Iris pigment epithelial cell (primary cell): ENCODE data around the gene AFP.
"Not testable (repeated sequence)": the region's sequence is repeated elsewhere in the genome, so short reads cannot be mapped to it uniquely, and the experiment has no call there.

Source experiments
- DNase-seq: peaks from one replicate; pipeline ENCODE4 v3.0.0-alpha.2; 2011; ENCODE audit warnings: low read depth

Gene AFP

DNA sequence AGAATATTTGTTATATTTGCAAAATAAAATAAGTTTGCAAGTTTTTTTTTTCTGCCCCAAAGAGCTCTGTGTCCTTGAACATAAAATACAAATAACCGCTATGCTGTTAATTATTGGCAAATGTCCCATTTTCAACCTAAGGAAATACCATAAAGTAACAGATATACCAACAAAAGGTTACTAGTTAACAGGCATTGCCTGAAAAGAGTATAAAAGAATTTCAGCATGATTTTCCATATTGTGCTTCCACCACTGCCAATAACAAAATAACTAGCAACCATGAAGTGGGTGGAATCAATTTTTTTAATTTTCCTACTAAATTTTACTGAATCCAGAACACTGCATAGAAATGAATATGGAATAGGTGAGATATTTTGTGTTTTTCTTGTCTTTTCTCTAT lies at the start of gene AFP:
Gene AFP, plus strand, starts transcription at position 238 of the 400 bp plus-strand sequence. Its CDS starts 42 bp downstream, at position 280.
- no peak for DNase-seq

DNA sequence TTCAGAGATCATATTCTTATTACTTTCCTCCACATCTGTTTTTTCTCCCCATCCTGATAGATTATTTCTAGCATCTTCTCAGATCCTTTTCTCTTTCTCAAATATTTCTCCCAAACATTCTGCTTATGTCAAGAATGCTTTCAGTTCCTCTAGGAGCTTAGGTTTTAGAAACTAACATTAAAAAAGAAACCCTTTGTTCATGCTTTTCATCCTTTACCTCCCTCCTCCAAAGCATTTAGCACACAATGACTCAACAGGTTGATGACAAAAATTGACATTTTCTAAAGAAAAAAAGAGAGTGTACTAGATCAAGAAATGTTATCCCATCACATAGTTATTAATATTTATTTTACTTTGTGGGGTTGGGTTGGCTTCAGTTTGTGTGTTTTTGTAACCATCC lies 48.5 kb upstream of the AFP start:
- no peak for DNase-seq

DNA sequence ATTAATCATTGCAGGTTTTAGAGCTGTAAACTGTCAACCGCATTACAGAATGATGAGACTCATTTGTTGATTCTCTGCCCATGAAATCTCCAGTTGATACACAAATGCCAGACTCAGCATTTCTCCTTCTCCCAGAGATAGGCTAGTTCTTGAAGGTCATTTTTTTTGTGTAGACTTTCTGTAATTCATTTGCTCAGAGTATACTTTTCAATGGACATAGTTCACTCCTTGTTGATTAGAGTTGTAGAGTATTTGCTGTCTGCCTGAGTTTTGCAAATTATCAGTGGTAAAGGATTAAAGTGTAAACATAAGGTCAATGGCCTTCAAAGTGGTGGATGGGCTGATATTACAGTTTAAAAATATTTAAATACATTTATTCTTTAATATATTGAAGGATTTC lies 47.1 kb upstream of the AFP start:
- no peak for DNase-seq

DNA sequence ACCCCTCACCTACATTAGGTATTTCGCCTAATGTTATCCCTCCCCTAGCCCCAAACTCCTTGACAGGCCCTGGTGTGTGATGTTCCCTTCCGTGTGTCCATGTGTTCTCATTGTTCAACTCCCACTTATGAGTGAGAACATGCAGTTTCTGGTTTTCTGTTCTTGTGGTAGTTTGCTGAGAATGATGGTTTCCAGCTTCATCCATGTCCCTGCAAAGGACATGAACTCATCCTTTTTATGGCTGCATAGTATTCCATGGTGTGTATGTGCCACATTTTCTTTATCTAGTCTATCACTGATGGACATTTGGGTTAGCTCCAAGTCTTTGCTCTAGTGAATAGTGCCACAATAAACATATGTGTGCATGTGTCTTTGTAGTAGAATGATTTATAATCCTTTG lies 46.4 kb upstream of the AFP start:
- DNase-seq, result not testable (repeated sequence)

DNA sequence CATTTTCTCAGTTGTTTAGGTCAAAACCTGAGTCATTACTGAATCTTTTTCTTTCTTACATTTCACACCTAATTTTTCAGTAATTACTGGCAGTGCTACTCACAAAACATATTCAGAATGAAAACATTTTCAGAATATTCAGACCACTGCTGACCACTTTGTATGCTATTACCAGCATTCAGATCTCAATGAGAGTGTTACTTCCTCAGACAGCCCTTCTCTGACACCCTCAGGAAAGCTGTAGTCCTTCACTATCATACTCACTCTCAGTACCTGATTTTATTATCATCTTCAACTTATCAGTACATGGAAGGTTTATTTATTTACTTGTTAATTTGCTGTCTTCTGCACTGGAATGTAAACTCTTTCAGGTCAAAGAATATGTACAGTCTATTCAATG lies 44.2 kb upstream of the AFP start:
- no peak for DNase-seq

DNA sequence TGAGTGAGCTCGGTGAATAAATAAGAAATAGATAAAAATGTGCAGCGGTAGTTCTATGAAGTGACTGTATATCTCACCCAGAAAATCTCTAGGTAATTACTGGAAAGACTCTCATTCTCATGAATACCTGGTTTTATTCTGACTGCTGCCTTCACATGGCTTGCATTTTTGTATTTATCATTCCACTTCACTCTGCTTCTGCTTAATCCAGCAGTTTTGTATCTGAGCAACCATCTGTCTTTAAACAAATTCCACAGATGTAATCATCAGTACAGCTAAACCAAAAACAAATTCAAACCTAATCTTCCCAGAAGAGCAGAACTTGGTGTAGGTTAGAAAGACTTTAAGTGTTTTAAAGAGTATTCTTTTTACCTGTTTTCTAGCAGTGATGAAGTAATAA lies 43.1 kb upstream of the AFP start:
- no peak for DNase-seq

DNA sequence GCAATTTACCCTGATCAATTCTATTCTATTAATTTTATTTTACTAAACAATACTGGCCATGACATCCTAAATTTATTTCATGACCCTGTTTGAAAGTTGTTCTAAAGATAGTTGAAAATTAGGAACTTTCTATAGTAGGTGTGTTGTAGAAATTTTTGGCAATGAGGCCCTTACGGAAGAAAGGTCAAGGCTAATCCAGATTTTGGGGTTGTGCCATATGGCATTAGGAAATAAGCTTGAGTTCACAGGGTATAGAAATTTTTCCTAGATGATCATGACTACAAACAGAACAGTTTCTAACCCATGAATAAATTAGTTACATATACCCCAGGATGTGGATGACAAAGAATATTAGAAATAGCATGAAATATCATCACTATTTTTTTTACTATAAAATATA lies 39.7 kb upstream of the AFP start:
- no peak for DNase-seq

DNA sequence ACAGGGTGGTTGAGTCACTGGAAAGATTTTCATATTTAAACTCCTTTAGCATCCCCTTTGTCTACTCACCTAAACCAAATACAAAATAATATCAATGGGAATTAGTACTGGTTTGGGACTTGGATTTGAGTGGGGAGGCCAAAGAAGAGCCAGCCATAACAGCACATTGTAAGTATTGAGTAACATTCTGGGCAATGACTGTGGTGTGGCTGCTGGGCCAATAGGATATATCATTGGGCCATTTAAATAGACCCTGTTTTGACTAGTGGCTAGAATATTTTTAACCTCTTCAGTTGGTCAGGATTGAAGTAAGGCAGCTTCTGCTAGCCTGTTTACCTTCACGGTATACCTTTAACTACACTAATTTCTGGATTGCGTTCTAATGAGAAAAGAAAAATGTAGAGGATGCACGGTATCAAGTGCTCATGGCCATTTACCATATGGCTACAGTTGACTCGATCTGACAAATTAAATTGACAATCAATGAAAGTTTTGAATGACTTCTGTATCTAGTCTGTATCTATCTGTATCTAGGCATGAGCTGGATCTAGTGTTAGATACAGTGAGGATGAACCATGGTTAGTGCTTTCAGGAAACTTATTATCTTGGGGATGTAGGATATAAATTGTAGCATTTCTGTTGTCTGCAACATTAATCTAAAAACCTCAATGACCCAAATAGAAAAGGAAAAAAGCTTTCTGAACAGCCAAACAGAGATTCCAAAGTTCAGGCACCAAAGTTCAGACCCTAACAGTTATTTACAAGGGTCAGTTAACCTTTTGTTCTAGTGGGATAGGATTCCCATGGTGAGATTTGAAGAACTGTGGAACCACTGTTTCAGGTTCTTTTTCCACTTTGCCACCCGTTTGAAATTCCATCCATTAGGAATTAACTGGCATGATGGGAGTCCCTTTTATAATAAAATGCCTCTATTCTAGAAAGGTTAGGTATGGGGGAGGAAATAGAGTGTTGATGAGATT lies 38.7 kb upstream of the AFP start:
- no peak for DNase-seq

DNA sequence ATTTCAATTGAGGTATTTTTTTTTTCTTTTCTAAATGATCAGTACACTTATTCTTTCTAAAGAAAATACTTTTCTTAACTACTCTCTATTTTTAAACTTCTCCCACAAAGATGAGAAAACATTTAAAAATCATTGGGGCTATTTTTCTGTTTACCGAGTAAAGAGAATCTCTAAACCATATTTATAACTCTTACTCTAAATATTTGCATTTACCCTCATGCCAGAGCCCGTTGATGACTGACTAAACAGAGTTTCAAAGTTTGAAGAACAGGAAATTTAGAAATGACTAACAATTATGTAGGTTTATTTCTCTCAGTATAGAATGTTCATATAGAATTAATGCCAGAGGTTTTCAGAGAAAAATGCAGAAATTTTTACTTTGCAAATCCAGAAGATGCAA lies 34.6 kb upstream of the AFP start:
- no peak for DNase-seq

DNA sequence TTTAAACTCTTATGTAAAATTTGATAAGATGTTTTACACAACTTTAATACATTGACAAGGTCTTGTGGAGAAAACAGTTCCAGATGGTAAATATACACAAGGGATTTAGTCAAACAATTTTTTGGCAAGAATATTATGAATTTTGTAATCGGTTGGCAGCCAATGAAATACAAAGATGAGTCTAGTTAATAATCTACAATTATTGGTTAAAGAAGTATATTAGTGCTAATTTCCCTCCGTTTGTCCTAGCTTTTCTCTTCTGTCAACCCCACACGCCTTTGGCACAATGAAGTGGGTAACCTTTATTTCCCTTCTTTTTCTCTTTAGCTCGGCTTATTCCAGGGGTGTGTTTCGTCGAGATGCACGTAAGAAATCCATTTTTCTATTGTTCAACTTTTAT lies 32.0 kb upstream of the AFP start, which contains the start of gene ALB:
Gene ALB, plus strand, starts transcription at position 246 of the 400 bp plus-strand sequence. Its CDS starts 41 bp downstream, at position 287.
- no peak for DNase-seq

DNA sequence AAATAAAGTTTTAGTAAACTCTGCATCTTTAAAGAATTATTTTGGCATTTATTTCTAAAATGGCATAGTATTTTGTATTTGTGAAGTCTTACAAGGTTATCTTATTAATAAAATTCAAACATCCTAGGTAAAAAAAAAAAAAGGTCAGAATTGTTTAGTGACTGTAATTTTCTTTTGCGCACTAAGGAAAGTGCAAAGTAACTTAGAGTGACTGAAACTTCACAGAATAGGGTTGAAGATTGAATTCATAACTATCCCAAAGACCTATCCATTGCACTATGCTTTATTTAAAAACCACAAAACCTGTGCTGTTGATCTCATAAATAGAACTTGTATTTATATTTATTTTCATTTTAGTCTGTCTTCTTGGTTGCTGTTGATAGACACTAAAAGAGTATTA lies 31.6 kb upstream of the AFP start:
- DNase-seq, result no peak

DNA sequence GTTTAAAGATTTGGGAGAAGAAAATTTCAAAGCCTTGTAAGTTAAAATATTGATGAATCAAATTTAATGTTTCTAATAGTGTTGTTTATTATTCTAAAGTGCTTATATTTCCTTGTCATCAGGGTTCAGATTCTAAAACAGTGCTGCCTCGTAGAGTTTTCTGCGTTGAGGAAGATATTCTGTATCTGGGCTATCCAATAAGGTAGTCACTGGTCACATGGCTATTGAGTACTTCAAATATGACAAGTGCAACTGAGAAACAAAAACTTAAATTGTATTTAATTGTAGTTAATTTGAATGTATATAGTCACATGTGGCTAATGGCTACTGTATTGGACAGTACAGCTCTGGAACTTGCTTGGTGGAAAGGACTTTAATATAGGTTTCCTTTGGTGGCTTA lies 30.9 kb upstream of the AFP start:
- DNase-seq, result no peak

DNA sequence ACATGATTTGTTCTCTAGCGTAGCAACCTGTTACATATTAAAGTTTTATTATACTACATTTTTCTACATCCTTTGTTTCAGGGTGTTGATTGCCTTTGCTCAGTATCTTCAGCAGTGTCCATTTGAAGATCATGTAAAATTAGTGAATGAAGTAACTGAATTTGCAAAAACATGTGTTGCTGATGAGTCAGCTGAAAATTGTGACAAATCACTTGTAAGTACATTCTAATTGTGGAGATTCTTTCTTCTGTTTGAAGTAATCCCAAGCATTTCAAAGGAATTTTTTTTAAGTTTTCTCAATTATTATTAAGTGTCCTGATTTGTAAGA lies 29.5 kb upstream of the AFP start:
- DNase-seq, result no peak

DNA sequence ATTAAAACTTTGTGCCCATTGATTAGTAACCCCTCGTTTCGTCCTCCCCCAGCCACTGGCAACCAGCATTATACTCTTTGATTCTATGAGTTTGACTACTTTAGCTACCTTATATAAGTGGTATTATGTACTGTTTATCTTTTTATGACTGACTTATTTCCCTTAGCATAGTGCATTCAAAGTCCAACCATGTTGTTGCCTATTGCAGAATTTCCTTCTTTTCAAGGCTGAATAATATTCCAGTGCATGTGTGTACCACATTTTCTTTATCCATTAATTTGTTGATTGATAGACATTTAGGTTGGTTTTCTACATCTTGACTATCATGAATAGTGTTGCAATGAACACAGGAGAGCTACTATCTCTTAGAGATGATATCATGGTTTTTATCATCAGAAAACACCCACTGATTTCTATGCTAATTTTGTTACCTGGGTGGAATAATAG lies 28.8 kb upstream of the AFP start:
- no peak for DNase-seq

DNA sequence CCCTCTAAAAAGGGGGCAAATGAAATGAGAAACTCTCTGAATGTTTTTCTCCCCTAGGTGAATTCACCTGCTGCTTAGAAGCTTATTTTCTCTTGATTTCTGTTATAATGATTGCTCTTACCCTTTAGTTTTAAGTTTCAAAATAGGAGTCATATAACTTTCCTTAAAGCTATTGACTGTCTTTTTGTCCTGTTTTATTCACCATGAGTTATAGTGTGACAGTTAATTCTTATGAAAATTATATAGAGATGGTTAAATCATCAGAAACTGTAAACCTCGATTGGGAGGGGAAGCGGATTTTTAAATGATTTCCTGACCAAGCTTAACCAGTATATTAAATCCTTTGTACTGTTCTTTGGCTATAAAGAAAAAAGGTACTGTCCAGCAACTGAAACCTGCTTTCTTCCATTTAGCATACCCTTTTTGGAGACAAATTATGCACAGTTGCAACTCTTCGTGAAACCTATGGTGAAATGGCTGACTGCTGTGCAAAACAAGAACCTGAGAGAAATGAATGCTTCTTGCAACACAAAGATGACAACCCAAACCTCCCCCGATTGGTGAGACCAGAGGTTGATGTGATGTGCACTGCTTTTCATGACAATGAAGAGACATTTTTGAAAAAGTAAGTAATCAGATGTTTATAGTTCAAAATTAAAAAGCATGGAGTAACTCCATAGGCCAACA lies 27.7 kb upstream of the AFP start:
- DNase-seq, result no peak

DNA sequence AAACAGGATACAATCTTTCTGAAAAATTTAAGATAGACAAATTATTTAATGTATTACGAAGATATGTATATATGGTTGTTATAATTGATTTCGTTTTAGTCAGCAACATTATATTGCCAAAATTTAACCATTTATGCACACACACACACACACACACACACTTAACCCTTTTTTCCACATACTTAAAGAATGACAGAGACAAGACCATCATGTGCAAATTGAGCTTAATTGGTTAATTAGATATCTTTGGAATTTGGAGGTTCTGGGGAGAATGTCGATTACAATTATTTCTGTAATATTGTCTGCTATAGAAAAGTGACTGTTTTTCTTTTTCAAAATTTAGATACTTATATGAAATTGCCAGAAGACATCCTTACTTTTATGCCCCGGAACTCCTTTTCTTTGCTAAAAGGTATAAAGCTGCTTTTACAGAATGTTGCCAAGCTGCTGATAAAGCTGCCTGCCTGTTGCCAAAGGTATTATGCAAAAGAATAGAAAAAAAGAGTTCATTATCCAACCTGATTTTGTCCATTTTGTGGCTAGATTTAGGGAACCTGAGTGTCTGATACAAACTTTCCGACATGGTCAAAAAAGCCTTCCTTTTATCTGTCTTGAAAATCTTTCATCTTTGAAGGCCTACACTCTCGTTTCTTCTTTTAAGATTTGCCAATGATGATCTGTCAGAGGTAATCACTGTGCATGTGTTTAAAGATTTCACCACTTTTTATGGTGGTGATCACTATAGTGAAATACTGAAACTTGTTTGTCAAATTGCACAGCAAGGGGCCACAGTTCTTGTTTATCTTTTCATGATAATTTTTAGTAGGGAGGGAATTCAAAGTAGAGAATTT lies 26.8 kb upstream of the AFP start:
- no peak for DNase-seq

DNA sequence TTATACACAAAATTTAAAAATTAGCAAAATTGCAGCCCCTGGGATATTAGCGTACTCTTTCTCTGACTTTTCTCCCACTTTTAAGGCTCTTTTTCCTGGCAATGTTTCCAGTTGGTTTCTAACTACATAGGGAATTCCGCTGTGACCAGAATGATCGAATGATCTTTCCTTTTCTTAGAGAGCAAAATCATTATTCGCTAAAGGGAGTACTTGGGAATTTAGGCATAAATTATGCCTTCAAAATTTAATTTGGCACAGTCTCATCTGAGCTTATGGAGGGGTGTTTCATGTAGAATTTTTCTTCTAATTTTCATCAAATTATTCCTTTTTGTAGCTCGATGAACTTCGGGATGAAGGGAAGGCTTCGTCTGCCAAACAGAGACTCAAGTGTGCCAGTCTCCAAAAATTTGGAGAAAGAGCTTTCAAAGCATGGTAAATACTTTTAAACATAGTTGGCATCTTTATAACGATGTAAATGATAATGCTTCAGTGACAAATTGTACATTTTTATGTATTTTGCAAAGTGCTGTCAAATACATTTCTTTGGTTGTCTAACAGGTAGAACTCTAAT lies 26.0 kb upstream of the AFP start:
- DNase-seq, result no peak

DNA sequence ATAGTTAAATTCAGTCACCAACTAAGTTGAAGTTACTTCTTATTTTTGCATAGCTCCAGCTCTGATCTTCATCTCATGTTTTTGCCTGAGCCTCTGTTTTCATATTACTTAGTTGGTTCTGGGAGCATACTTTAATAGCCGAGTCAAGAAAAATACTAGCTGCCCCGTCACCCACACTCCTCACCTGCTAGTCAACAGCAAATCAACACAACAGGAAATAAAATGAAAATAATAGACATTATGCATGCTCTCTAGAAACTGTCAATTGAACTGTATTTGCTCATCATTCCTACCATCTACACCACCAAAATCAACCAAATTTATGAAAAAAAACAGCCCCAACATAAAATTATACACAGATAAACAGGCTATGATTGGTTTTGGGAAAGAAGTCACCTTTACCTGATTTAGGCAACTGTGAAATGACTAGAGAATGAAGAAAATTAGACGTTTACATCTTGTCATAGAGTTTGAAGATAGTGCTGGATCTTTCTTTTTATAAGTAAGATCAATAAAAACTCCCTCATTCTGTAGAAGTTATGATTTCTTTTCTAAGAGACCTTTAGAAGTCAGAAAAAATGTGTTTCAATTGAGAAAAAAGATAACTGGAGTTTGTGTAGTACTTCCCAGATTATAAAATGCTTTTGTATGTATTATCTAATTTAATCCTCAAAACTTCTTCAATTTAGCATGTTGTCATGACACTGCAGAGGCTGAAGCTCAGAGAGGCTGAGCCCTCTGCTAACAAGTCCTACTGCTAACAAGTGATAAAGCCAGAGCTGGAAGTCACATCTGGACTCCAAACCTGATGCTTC lies 24.9 kb upstream of the AFP start:
- DNase-seq, result no peak

DNA sequence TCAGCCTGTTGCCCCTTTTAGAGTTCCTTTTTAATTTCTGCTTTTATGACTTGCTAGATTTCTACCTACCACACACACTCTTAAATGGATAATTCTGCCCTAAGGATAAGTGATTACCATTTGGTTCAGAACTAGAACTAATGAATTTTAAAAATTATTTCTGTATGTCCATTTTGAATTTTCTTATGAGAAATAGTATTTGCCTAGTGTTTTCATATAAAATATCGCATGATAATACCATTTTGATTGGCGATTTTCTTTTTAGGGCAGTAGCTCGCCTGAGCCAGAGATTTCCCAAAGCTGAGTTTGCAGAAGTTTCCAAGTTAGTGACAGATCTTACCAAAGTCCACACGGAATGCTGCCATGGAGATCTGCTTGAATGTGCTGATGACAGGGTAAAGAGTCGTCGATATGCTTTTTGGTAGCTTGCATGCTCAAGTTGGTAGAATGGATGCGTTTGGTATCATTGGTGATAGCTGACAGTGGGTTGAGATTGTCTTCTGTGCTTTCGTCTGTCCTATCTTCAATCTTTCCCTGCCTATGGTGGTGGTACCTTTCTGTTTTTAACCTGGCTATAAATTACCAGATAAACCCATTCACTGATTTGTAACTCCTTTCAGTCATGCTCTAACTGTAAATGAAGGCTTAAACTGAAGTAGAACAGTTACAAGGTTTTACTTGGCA lies 24.1 kb upstream of the AFP start:
- DNase-seq, result no peak

DNA sequence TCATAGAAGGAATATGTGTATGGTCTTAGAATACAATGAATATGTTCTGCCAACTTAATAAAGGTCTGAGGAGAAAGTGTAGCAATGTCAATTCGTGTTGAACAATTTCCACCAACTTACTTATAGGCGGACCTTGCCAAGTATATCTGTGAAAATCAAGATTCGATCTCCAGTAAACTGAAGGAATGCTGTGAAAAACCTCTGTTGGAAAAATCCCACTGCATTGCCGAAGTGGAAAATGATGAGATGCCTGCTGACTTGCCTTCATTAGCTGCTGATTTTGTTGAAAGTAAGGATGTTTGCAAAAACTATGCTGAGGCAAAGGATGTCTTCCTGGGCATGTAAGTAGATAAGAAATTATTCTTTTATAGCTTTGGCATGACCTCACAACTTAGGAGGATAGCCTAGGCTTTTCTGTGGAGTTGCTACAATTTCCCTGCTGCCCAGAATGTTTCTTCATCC lies 22.7 kb upstream of the AFP start:
- no peak for DNase-seq

DNA sequence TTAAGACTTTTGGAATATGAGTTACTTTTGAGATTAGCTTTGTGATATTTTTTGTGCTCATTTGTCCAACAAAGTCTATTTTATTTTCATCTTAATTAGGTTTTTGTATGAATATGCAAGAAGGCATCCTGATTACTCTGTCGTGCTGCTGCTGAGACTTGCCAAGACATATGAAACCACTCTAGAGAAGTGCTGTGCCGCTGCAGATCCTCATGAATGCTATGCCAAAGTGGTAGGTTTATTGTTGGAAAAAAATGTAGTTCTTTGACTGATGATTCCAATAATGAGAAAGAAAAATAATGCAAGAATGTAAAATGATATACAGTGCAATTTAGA lies 21.1 kb upstream of the AFP start:
- DNase-seq, result no peak
